Measurements from ENCODE around the gene MYOT. TPM values are rescaled to one million over a fixed set of nuclear protein-coding genes. Genes with fewer than 3 reads are reported as not detected.
"Not testable (repeated sequence)": the region's sequence is repeated elsewhere in the genome, so short reads cannot be mapped to it uniquely, and the experiment has no call there.

Gene MYOT
- total and polyA plus RNA-seq, 9 donors, result 0.23 to 2.2 (median 1.1) TPM; not detected in 2

DNA sequence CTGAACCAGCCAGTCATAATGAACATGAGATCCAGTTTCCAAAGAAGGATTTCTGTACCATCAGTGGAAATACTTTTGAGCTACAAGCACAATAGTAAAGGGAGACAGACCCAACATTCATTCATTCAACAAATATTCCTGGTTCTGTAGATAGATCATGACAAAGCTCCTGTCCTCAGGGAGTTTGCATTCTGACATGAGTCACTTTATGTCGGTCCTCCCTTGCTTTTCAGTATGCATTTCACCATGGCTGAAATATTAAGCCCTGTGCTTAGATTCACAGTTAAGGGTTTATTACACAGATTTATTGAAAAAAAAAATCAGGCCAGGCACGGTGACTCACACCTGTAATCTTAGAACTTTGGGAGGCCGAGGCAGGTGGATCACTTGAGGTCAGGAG is 5.4 kb upstream of the MYOT start:
- Histone ChIP-seq H3K27me3 (no peaks in the 10 kb centered on the region), H3K4me3 (no peak overlapping the region), H3K36me3 (no peaks in the 10 kb centered on the region), H3K9me3 (no peaks in the 10 kb centered on the region), H3K4me1 (ENCODE audit: insufficient read depth) (peaks cover 2% of the 10 kb centered on the region), H3K27ac (no peak overlapping the region)
- TF ChIP-seq, protein P1, sequence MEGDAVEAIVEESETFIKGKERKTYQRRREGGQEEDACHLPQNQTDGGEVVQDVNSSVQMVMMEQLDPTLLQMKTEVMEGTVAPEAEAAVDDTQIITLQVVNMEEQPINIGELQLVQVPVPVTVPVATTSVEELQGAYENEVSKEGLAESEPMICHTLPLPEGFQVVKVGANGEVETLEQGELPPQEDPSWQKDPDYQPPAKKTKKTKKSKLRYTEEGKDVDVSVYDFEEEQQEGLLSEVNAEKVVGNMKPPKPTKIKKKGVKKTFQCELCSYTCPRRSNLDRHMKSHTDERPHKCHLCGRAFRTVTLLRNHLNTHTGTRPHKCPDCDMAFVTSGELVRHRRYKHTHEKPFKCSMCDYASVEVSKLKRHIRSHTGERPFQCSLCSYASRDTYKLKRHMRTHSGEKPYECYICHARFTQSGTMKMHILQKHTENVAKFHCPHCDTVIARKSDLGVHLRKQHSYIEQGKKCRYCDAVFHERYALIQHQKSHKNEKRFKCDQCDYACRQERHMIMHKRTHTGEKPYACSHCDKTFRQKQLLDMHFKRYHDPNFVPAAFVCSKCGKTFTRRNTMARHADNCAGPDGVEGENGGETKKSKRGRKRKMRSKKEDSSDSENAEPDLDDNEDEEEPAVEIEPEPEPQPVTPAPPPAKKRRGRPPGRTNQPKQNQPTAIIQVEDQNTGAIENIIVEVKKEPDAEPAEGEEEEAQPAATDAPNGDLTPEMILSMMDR (IDR thresholded peaks at IDR 0.05), result no peak
- TF ChIP-seq POLR2A (IDR thresholded peaks at IDR 0.05) (no peak), EP300 (IDR thresholded peaks at IDR 0.05) (no peak)
- intact Hi-C loops (cut with DNase I), result no loop called here
- DNase-seq, result no peak
- WGBS, 3 donors, result 72 to 85% (median 72%) methylated on average over 3 of the region's 3 CpGs

DNA sequence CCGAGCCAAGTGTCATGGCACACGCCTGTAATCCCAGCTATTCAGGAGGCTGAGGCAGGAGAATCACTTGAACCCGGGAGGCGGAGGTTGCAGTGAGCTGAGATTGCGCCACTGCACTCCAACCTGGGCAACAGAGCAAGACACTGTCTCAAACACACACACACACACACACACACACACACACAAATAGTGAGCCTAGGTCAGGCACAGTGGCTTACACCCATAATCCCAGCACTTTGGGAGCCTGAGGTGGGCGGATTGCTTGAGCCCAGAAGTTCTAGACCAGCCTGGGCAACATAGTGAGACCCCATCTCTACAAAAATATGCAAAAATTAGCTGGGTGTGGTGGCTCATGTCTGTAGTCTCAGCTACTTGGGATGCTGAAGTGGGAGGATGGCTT is 4.0 kb upstream of the MYOT start:
- H3K27ac ChIP-seq; H3K4me3 ChIP-seq; H3K4me1 ChIP-seq (ENCODE audit: insufficient read depth); H3K36me3 ChIP-seq; DNase-seq; intact Hi-C loops (cut with DNase I); H3K27me3 ChIP-seq; H3K9me3 ChIP-seq: not testable (repeated sequence)
- 96 to 99% (median 98%) methylated on average over 6 of the region's 6 CpGs for WGBS, 3 donors

DNA sequence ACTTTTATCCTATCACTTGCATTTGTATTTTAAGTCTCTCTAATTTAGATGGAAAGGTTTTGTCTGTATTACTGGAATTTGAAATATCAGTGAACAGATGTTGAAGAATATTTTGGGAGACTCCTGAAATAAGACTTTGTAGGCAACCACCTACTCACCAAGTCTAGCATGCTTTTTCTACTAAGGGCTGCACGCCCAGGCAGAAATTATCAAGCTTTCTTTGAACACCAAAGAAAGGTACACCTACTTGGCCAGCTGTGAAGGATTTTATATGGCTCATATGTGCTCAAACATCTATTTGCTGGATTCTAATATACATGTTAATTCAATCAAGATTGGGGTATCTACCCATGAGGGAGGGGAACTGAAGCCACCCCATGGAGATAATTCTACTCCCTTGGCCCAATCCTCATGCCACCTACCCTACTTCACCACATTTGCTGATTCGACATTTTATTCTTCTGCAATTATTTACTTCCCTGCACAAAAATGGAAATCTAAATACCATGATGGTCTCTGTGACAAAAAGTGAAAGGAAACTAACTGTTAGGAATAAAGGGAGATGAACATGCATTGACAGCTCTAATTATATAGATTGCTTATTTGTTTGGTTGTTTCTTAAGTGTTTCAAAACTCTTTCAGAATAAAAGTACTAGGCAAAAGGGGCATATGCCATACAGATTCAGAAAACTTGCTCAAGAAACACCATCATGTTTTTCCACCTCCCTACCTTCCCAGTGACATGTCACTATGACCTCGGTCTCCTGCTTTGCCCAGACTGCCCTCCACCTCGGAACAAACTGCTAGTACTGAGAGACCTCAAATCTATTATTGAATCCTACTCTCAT is 895 bp upstream of the MYOT start:
- H3K27me3 ChIP-seq, result no peaks in the 10 kb centered on the region
- no peak overlapping the region for H3K27ac ChIP-seq
- TF ChIP-seq POLR2A (IDR thresholded peaks at IDR 0.05) (no peak), EP300 (IDR thresholded peaks at IDR 0.05) (no peak)
- TF ChIP-seq, protein P1 (IDR thresholded peaks at IDR 0.05), result no peak
- 90 to 92% (median 91%) methylated on average over 4 of the region's 4 CpGs for WGBS, 3 donors
- intact Hi-C loops (cut with DNase I), result no loop called here
- H3K36me3 ChIP-seq, result no peaks in the 10 kb centered on the region
- no peak for DNase-seq
- no peaks in the 10 kb centered on the region for H3K9me3 ChIP-seq
- H3K4me1 ChIP-seq (ENCODE audit: insufficient read depth), result no peaks in the 10 kb centered on the region
- no peak overlapping the region for H3K4me3 ChIP-seq

DNA sequence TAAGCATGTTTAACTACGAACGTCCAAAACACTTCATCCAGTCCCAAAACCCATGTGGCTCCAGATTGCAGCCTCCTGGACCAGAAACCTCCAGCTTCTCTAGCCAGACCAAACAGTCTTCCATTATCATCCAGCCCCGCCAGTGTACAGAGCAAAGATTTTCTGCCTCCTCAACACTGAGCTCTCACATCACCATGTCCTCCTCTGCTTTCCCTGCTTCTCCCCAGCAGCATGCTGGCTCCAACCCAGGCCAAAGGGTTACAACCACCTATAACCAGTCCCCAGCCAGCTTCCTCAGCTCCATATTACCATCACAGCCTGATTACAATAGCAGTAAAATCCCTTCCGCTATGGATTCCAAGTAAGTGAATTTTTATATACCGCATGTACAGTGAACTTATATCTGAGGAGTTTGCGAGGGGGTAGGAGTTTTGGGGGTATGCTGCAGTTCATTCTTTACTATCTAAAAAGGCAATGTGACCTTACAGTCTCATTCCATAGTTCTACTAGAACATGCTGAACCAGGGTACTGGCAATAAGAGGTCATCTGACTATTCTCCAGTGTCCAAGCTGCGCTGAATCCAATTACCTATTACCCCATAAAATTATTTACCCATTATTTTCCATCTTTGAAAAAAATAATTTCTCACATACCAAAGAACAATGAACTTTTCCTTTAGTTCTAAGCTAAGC is 3.1 kb downstream of the MYOT start:
- DNase-seq, result no peak
- no peaks in the 10 kb centered on the region for H3K27me3 ChIP-seq
- H3K36me3 ChIP-seq, result no peaks in the 10 kb centered on the region
- no peak overlapping the region for H3K4me3 ChIP-seq
- WGBS, 3 donors, result 93 to 95% (median 94%) methylated on average over 7 of the region's 7 CpGs
- intact Hi-C loops (cut with DNase I), result no loop called here
- no peaks in the 10 kb centered on the region for H3K9me3 ChIP-seq
- H3K27ac ChIP-seq, result no peak overlapping the region
- H3K4me1 ChIP-seq (ENCODE audit: insufficient read depth), result no peaks in the 10 kb centered on the region
- no peak for TF ChIP-seq POLR2A (IDR thresholded peaks at IDR 0.05)

DNA sequence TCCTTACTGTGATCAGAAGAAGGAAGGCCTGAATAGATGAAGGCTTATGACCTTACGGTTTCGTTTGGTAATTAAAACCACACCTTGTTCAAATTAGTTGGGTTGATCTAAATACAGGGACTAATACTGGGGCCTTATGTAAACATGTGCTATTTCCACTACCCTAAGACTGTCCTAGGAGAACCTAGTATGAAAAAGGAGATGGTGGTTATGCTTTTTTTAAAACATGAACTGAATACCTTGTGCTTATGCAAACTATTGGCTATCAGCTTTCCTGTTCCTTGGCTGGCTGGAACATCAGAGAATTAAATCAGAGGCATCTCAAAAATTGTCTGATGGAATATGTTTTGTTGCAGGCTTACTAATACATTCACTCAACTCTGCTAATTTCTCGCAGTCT is 3.9 kb downstream of the MYOT start:
- Histone ChIP-seq H3K9me3 (no peaks in the 10 kb centered on the region), H3K36me3 (no peaks in the 10 kb centered on the region), H3K4me1 (ENCODE audit: insufficient read depth) (no peaks in the 10 kb centered on the region), H3K27me3 (no peaks in the 10 kb centered on the region), H3K27ac (no peak overlapping the region), H3K4me3 (no peak overlapping the region)
- no peak for DNase-seq
- intact Hi-C loops (cut with DNase I), result no loop called here
- TF ChIP-seq EP300 (IDR thresholded peaks at IDR 0.05) (no peak), POLR2A (IDR thresholded peaks at IDR 0.05) (no peak)
- TF ChIP-seq, protein P1 (IDR thresholded peaks at IDR 0.05), result no peak
- WGBS, 3 donors, result 93 to 94% (median 93%) methylated on average over 3 of the region's 3 CpGs

All from ovary (tissue), 9 donors.